Measurements from ENCODE around the gene TGFBR3L. TPM values are rescaled to one million over a fixed set of nuclear protein-coding genes. Genes with fewer than 3 reads are reported as not detected.

TGFBR3L gene
- total RNA-seq, 4 donors from 2014 or later: 1.5 to 3.7 (median 2.1) TPM; not detected in 1

DNA sequence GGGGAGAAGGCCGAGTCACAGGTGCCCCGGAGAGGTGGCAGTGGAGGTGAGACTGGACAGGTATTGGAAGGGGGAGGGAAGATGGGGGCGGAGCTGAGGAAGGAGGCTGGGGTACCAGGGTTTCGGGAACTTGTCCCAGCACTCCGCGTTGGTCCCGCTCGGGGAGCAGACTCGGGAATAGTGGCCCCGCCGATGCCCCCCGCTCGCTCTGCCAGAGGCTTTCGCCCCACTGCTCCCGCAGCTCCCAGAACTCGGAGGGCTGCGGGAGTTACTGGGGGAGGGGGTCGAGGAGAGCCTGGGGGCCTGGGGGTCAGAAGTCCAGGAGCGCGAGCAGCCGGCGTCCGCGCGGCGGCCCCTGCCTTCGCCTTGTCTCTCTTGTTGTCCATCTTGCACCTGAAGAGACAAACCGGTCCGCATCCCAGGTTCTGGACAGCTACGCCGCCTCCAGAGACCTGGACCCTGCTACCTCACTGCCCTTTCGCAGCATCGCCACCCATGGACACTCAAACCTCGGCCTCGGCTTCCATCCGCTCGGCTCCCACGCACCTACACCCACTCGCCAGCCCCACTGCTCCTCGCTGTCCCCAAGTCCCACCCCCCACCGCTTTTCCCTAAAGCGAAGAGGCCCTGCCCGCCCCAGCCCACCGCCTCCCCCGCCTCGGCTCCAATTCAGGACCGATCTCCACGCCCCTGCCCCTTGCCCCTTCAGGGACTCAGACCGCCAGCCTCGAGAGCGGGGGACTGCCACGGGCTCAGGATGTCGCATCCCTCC, 41.1 kb upstream of the TGFBR3L start:
- TF ChIP-seq, protein P1, sequence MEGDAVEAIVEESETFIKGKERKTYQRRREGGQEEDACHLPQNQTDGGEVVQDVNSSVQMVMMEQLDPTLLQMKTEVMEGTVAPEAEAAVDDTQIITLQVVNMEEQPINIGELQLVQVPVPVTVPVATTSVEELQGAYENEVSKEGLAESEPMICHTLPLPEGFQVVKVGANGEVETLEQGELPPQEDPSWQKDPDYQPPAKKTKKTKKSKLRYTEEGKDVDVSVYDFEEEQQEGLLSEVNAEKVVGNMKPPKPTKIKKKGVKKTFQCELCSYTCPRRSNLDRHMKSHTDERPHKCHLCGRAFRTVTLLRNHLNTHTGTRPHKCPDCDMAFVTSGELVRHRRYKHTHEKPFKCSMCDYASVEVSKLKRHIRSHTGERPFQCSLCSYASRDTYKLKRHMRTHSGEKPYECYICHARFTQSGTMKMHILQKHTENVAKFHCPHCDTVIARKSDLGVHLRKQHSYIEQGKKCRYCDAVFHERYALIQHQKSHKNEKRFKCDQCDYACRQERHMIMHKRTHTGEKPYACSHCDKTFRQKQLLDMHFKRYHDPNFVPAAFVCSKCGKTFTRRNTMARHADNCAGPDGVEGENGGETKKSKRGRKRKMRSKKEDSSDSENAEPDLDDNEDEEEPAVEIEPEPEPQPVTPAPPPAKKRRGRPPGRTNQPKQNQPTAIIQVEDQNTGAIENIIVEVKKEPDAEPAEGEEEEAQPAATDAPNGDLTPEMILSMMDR (IDR thresholded peaks at IDR 0.05): no peak
- no peak for TF ChIP-seq POLR2A (IDR thresholded peaks at IDR 0.05)
- no peak for DNase-seq (ENCODE audit: low spot score in 2 of 2)
- H3K4me3 ChIP-seq (ENCODE audit: low read depth, poor library complexity, severe bottlenecking): no peak overlapping the region
- WGBS, 2 donors: 11 to 12% methylated on average over 45 to 51 of the region's 53 CpGs
- intact Hi-C loops (cut with DNase I; ENCODE audit: low total_unique reads): no loop called here

- no peak for DNase-seq (ENCODE audit: low spot score in 2 of 2)
- TF ChIP-seq POLR2A (IDR thresholded peaks at IDR 0.05): no peak
- TF ChIP-seq, protein P1 (IDR thresholded peaks at IDR 0.05): no peak
- H3K4me3 ChIP-seq (ENCODE audit: low read depth, poor library complexity, severe bottlenecking): no peak within 1 kb of the TSS
- intact Hi-C loops (cut with DNase I; ENCODE audit: low total_unique reads): no loop called here
- WGBS, 2 donors: 6 to 10% methylated on average over 23 to 36 of the region's 88 CpGs
These were observed 40.3 kb upstream of the TGFBR3L start, which contains the start of gene PRR36 for GRCh38 chr19:7874076-7874896. TSS of gene PRR36 (minus strand) at chr19:7874390. CDS start at chr19:7873689, 701 bp downstream.

GRCh38 chr19:7874897-7875273, 39.7 kb upstream of the TGFBR3L start:
- intact Hi-C loops (cut with DNase I; ENCODE audit: low total_unique reads): no loop called here
- DNase-seq (ENCODE audit: low spot score in 2 of 2): no peak
- WGBS, 2 donors: 56% methylated on average over 9 to 12 of the region's 12 CpGs
- no peak for TF ChIP-seq POLR2A (IDR thresholded peaks at IDR 0.05)
- TF ChIP-seq, protein P1 (IDR thresholded peaks at IDR 0.05): no peak
- H3K4me3 ChIP-seq (ENCODE audit: low read depth, poor library complexity, severe bottlenecking): no peak overlapping the region

DNA sequence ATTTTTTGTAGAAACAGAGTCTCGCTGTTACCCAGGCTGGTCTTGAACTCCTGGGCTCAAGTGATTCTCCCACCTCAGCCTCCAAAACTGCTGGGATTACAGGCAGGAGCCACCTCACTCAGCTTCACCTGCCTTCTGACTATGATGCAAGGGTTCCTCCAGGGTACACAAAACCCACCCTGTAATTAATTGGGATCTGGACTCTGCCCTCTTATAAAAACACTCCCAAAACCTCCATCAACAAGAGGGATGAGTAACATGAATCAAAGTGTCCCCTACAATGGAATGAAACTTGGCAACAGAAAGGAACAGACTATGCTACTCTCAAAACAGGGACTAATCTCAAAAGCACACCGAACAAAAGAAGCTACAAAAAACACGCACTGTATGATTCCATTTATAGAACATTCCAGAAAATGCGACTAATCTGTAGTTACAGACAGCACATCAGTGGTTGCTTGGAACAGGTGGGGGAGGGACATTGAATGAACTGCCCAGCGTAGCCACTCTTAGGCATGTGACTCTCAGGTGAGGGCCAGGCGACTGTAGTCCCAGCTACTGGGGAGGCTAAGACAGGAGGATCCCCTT, 37.3 kb upstream of the TGFBR3L start:
- DNase-seq (ENCODE audit: low spot score in 2 of 2): no peak
- 71 to 72% methylated on average over 6 of the region's 6 CpGs for WGBS, 2 donors
- TF ChIP-seq, protein P1 (IDR thresholded peaks at IDR 0.05): no peak
- TF ChIP-seq POLR2A (IDR thresholded peaks at IDR 0.05): no peak
- H3K4me3 ChIP-seq (ENCODE audit: low read depth, poor library complexity, severe bottlenecking): no peak overlapping the region
- intact Hi-C loops (cut with DNase I; ENCODE audit: low total_unique reads): no loop called here

DNA sequence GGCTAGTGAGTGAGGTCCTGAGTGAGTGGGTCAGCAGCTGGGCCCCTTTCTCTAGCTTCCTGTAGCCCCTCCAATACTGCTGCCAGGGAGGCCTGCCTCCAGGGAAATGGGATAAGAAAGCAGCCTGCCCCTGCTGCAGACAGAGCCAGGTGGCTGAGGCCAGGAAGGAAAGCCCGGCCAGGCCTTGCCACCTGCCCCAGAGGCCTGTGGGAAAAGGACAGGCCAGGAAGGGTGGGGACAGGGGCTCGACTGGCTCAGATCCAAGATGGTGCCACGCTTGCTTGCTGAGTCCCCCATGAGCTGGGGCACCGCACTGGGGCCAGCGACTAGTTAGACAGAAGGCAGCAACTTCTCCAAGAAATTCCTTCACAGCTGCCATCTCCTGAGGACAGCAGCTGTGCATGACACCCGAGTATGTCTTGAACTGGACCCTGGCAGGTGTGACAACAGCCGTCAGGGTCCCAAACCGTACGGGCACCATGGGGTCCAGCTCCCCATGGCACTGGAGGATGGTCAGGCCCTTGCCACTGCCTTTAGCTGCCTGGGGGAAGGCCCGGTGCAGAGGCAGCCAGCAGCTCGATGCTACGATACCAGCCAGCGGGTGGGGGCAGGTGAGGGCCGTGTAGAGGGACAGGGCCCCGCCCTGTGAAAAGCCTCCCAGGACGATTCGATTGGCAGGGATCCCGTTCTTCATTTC, 35.4 kb upstream of the TGFBR3L start:
- DNase-seq (ENCODE audit: low spot score in 2 of 2): no peak
- TF ChIP-seq, protein P1 (IDR thresholded peaks at IDR 0.05): no peak
- no peak for TF ChIP-seq POLR2A (IDR thresholded peaks at IDR 0.05)
- intact Hi-C loops (cut with DNase I; ENCODE audit: low total_unique reads): no loop called here
- H3K4me3 ChIP-seq (ENCODE audit: low read depth, poor library complexity, severe bottlenecking): no peak overlapping the region
- 53 to 64% methylated on average over 11 to 18 of the region's 18 CpGs for WGBS, 2 donors
